BJ (cell line): Measurements from ENCODE around the gene THSD7B. TPM values are rescaled to one million over a fixed set of nuclear protein-coding genes. Genes with fewer than 3 reads are reported as not detected.

Experiments used
- CTCF ChIA-PET: fragments of 350-600 bp; formaldehyde crosslinking; extraction: SDS; loops from one replicate; lab custom pipeline; 2021; ENCODE audit warnings: antibody characterized with exemption, inconsistent platforms; lab: Yijun Ruan, JAX
- POLR2A ChIA-PET: fragments of 300-600 bp; sonication (Branson Sonifier 250); formaldehyde crosslinking; extraction: SDS; loops from one replicate; lab custom pipeline; 2021; ENCODE audit warnings: antibody characterized with exemption; lab: Charles Lee
- DNase-seq: peaks from one replicate; pipeline ENCODE4 v3.0.0-alpha.2; 2011; ENCODE audit warnings: low read depth
- H3K27me3 ChIP-seq: 2 replicates; pipeline ENCODE4 v1.6.0; 2011; ENCODE audit warnings: low read length; ENCODE audit not compliant: control insufficient read depth, insufficient read depth
- H3K36me3 ChIP-seq: 2 replicates; pipeline ENCODE4 v1.5.1; 2011; ENCODE audit warnings: low read length; ENCODE audit not compliant: control insufficient read depth, insufficient read depth
- H3K4me3 ChIP-seq: 2 replicates; pipeline ENCODE4 v1.5.1; 2011; ENCODE audit warnings: low read depth, mild to moderate bottlenecking, control low read depth, low read length
- CTCF ChIP-seq: IDR thresholded peaks from 2 replicates; pipeline ENCODE4 v1.5.1; 2011; ENCODE audit warnings: low read depth, mild to moderate bottlenecking, control low read depth, inconsistent platforms, low read length, moderate library complexity; ENCODE audit not compliant: insufficient read depth
- polyA plus RNA-seq: library from polyadenylated mRNA; depleted of rRNA; stranded (reverse); fragments of >200 nt; gene quantifications from 2 replicates; pipeline ENCODE4 v1.2.3, GENCODE V29; 2011

Gene THSD7B
- polyA plus RNA-seq, 1 experiment, result 0.13 TPM

GRCh38 chr2:137454886-137455285 is 689.5 kb downstream of the THSD7B start:
- no peak for DNase-seq
- H3K4me3 ChIP-seq, result no peak overlapping the region
- ChIA-PET CTCF (interaction anchor here (1.6 kb wide), 1 partner anchor 12 kb away, joined by 4 read pairs; no protein-coding TSS in a partner anchor), POLR2A (no interaction called here)
- no peaks in the 10 kb centered on the region for H3K36me3 ChIP-seq
- no peaks in the 10 kb centered on the region for H3K27me3 ChIP-seq
- TF ChIP-seq CTCF, result no peak

- H3K4me3 ChIP-seq, result no peak overlapping the region
- DNase-seq, result no peak
- H3K36me3 ChIP-seq, result no peaks in the 10 kb centered on the region
- no peaks in the 10 kb centered on the region for H3K27me3 ChIP-seq
- CTCF ChIA-PET, result interaction anchor here (0.6 to 1.9 kb wide), 6 partner anchors 10 to 381 kb away, joined by 3 to 6 read pairs (median 4); no protein-coding TSS in a partner anchor
- POLR2A ChIA-PET, result no interaction called here
- TF ChIP-seq CTCF, result peak; percentile 69
Measured at GRCh38 chr2:137467246-137467862, 702.0 kb downstream of the THSD7B start.

GRCh38 chr2:137493261-137493660 is 727.9 kb downstream of the THSD7B start:
- Histone ChIP-seq H3K27me3 (no peaks in the 10 kb centered on the region), H3K4me3 (no peak overlapping the region), H3K36me3 (no peaks in the 10 kb centered on the region)
- CTCF ChIA-PET, result no interaction called here
- no peak for DNase-seq
- POLR2A ChIA-PET, result no interaction called here
- no peak for TF ChIP-seq CTCF

- DNase-seq, result no peak
- ChIA-PET CTCF (no interaction called here), POLR2A (no interaction called here)
- Histone ChIP-seq H3K4me3 (no peak overlapping the region), H3K27me3 (no peaks in the 10 kb centered on the region), H3K36me3 (no peaks in the 10 kb centered on the region)
- TF ChIP-seq CTCF, result no peak
Measured at GRCh38 chr2:137500599-137500998, 735.3 kb downstream of the THSD7B start.

GRCh38 chr2:137507237-137507636 is 741.9 kb downstream of the THSD7B start:
- TF ChIP-seq CTCF, result no peak
- no peak for DNase-seq
- H3K4me3 ChIP-seq, result no peak overlapping the region
- no peaks in the 10 kb centered on the region for H3K36me3 ChIP-seq
- CTCF ChIA-PET, result no interaction called here
- POLR2A ChIA-PET, result no interaction called here
- no peaks in the 10 kb centered on the region for H3K27me3 ChIP-seq
